HG03442 (cell line): ENCODE results near the gene BSND.

ENCODE experiments used
- ATAC-seq: cut with Tn5 transposase; IDR thresholded peaks from one replicate; pipeline ENCODE4 v1.9.1; 2021; ENCODE audit warnings: mild to moderate bottlenecking, moderate library complexity; ENCODE audit not compliant: unreplicated experiment

BSND gene

DNA sequence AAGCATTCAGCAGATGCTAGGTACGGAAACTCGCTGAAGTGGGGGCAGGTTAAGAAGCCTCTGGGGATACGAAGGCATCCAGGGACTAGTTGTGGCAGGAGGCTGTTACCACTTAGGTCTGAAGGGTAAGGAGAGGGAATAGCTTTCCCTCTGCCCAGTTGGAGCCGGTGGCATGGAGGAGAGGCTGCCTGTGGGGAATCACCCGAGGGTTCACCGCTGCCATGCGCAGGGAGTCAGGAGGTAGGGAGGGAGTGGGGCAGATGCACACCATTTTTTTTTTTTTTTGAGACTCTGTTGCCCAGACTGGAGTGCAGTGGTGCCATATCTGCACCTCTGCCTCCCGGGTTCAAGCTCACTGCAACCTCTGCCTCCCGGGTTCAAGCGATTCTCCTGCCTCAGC lies 46.7 kb downstream of the BSND start:
- no peak for ATAC-seq

DNA sequence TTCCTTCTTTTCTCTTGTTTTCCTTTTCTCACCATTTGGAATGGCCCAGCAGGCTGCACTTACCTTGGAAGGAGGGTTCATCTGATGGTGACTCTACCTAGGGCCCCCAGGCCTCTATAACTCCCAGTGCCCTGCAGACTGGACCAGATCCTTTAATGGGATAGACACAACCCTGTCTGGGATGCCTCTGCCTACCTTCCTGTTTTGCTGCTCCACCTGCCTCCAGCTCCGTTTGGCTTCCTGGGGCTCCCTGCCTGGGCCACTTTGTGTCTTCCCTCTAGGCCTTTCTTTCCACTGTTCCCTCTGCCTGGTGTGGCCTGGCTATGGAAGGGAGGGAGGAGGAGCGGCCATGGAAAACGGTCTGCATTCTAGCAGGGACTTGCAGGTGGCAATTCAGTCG lies 48.1 kb downstream of the BSND start:
- no peak for ATAC-seq

DNA sequence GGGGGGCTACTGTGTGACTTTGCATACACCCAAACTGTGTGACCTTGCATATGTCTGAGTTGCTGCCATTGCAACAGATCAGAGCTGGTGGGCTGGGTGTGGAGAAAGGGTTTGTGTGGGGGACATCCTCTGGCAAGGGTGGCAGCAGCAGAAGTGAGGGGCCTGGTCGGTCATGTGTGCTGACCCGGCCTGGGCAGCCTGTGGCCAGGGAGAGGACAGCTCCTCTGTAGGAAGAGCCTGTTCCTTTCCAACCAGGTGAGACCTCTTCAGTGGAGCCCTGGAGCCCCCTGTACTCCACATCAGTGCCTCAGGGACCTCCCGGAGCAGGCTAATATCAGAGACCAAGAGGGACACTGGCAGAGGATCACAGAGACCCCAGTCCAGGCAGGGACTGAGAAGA lies 48.9 kb downstream of the BSND start:
- no peak for ATAC-seq

DNA sequence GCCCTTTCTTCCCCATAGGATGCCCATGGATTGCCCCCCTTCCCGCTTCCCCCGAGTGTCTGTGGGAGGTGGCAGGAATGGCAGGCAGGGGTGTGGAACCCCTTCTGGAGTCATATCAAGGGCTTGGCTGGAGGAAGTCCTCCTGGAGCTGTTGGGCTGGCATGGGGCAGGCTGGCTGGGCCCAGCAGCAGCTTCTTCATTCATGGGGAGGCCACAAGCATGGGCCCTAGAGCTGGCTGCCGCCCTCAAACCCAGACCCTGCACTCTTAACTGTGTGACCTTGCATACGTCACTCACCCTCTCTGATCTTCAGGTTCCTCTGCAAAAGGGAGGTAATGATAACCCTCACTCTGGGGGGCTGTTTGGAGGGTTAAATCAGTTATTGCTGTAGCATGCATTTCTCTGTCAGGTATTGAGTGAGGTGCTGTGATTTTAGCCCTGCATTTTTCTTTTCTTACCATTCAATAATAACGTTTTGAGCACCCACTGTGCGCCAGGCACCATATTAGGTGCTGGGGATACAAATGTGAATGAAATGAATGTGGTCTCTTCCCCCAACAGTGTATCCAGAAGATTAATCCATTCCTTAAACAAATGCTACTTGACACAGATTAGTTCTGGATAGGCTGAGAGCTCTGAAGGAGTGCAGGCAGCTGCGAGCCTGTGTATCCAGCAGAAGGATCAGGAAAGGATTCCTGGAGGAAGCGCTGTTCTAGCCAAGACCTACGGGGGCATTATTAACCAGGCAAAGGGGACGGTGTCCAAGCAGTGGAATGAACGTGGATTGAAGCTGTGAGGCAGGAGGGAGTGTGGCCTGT lies 49.9 kb downstream of the BSND start:
- ATAC-seq: no peak

DNA sequence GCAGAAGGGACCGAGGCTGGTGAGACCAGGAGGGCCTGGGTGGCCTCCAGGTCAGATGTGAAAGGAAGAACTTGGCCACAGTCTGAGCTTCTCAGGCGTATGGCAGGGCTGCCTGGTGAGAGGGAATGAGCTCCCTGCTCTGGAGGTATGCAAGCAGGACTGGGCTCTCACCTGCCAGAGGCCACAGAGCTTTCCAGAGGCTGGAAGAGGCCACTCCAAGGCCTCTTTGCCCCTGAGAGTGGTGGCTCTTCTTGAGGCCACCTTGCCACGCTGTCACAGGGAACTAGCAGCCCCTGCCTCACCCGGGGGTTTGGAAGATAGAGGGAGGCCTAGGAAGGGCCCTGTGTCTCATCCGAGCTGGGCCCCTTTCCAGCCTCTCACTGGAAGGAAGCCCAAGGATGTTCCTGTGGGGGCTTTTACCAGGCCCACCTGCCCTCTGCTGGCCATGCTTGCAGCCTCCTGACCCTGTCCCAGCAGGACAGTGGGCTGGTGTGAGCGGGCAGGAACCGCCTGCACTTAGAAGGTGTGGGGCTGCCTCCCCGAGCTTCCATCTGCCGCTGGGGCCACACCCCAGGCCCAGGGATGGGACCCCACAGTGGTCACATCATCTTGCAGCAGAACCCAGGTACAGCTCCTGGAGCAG lies 50.7 kb downstream of the BSND start:
- ATAC-seq: no peak

DNA sequence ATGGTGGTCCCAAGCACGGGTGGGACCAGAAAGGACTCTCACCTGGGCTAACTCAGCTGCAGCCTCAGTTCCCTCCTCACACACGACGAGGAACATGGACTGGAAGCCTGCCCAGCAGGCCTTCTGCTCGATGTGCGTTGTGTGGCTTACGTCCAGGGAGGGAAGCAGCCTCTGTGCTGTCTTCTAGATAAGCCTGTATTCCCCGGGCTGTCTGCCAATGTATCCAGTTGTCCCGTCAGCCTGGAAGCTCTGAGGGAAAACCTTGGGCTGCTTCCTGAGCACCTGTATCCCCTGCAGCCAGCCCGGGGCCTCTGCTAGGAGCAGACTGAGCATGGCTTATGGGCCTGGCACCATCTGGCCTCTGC lies 51.2 kb downstream of the BSND start:
- ATAC-seq: no peak

DNA sequence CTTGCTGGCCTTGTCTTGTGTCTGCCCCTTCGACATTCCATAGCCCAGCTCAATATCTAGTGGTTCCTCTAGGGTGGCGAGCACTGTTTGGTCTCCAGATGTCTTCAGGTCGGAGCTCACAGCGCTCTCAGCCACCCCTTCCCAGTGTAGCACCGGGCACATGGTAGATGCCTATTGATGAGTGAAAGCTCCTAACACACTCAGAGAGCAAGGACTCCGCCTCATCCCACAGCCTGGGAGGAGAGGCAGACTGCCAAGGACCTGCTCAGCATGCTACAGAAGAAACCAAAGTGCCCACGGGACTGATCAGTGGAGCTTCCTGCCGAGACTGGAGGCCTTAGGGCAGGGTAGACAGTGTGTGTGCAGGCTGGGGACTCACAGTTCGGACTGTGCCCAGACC lies 51.5 kb downstream of the BSND start:
- ATAC-seq: no peak

DNA sequence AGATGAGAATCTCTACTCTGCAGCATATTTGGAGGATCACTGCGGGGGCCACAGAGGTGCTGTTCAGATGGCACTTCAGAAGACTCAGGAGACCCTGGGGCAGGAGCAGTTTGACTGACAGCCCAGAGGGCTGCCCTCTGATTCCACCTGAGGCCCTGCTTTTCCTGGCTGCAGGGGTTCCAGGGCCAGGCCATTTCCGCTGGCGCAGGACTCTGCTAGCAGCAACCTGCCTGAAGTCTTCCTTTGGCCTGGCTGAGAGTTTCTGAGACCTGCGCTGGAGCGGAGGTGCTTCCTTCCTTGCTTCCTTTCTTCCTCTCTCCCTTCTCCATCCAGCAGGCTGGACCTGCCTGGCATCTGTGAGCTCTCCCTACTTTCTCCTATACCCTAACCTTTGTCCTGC lies 52.4 kb downstream of the BSND start:
- no peak for ATAC-seq

DNA sequence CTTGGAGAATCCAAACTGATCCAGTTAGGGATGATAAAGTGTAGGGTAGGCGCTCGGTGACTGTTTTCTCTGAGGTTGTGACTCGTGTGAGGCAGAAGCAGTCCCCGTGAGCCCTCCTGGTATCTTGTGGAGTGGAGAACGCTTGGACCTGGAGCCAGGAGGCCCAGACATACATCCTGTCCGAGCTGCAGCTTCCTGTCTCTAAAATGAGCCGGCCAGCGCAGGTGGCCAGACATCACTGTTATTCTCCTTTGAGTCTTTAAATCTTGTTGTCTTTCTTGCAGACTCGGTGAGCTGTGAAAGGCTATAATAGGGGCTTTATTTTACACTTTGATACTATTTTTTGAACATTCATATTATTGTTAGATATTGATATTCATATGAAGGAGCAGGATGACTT lies 52.9 kb downstream of the BSND start:
- no peak for ATAC-seq

DNA sequence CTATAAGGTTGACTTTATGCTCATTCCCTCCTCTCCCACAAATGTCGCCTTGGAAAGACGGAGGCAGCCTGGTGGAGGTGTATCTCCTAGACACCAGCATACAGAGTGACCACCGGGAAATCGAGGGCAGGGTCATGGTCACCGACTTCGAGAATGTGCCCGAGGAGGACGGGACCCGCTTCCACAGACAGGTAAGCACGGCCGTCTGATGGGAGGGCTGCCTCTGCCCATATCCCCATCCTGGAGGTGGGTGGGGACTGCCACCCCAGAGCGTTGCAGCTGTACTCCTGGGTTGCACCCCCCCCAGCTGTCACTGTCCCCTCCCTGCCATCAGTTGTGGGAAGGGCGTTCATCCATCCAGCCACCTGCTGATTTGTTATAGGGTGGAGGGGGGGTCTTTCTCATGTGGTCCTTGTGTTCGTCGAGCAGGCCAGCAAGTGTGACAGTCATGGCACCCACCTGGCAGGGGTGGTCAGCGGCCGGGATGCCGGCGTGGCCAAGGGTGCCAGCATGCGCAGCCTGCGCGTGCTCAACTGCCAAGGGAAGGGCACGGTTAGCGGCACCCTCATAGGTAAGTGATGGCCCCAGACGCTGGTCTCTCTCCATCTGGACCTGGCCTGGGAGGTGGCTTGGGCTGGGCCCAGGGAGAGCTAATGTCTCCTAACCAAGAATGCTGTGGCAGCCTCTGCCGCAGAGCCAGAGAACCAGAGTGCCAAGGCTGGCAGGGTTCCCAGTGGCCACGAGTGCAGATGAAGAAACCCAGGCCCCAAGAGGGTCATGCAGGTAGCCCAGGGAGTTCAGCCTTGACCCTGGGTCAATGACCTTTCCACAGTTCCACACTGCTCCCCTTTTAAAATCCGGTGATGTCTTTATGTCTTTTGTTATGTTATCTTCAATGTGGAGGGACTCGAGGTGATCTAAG lies 53.7 kb downstream of the BSND start:
- ATAC-seq: no peak

DNA sequence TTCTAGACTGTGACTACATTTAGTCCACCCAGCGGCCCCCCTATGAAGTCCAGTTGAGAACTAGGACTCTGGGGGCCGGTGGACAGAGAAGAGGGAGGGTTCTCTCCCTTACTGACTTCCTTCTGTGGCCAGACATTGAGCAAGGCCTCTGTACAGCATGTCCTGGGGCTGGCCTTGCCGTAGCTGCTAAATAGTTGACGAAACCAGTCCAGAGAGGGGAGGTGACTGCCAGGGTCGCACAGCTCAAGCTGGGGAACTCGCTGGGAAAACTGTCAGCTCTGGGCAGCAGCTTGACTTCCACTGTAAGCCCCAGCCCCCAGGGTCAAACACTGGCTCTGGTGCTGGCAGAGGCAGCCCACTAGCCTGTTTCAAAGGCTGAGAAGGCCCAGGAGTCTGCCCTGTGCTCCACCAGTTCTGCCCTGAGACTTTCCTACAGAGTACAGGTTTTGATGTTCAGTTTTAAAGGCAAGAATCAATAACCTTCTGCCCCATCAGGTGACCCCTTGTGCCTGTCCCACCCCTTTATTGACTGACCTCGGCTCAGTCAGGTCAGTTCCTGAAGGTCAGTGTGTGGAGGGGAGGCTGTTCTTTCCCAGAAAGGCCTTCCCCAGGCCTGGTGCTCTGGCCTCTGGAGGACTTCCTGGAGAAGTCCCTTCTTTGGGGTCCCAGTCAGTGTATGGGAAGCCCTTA lies 54.7 kb downstream of the BSND start:
- no peak for ATAC-seq

DNA sequence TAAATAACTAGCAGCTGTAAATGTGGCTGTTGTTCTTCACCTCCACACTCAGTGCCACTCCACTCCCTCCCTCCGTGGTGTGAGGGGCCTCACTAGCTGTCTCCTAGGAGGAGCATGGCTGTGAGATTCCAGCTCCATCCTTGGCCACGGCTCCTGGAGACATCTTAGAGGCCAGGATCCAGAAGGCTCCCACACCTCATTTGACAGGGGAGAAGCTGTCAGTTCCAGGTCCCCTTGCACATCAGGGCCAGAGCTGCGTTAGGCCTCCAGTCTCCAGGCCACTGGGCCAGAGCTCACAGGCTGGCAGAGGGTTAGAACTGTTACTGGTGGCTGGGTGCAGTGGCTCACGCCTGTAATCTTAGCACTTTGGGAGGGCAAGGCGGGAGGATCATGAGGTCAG lies 55.7 kb downstream of the BSND start:
- no peak for ATAC-seq

DNA sequence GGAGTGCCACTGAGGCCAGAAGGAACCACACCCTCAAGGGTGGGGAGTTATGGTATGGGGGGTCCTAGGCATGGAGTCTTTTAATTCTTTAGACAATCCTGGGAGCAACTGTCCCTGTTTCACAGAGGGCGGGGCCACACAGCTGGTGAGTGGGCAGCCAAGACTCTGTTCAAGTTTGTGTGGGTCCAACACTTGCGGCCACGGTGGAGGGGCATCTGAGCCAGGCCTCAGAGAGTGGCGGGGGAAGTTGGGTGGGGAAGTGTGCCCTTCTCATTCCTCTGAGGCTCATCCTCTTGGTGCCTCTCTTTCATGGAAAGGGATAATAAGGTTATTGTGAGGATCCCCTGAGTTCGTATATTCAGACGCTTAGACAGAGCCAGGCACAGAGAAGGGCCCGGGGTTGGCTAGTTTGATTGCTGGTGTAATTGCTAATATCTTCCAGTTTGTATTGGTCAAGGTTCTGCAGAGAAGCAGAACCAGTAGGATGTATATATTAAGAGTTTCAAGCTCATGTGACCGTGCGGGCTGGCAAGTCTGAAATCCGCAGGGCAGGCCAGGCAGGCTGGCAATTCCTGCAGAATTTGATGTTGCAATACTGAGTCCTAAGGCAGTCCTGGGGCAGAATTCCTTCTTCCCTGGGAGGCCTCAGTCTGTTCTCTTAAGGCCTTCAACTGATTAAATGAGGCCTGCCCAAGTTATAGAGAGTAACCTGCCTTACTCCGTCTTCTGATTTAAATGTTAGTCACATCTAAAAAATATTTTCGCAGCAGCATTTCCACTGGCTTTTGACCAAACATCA lies 56.5 kb downstream of the BSND start:
- no peak for ATAC-seq

DNA sequence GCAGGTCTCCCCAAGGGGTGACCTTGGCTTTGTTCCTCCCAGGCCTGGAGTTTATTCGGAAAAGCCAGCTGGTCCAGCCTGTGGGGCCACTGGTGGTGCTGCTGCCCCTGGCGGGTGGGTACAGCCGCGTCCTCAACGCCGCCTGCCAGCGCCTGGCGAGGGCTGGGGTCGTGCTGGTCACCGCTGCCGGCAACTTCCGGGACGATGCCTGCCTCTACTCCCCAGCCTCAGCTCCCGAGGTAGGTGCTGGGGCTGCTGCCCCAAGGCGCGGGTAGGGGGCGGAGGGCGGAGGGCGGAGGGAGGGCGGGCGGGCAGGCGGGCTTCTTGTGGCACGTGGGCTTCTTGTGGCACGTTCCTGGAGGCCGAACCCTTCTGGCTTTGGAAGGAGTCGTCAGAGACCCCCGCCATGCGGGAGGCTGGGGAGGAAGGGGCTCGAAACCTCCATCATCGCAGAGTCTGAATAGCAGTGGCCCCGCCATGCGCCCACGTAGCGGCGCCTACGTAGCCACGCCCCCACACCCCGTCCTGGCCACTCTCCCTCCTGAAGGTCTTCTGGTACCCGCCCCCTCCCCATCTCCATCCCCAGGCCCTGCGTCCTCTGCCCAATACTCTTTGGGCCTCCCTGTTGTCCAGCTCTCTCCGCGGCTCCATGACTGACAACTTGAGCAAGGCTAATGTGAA lies 57.4 kb downstream of the BSND start:
- no peak for ATAC-seq

DNA sequence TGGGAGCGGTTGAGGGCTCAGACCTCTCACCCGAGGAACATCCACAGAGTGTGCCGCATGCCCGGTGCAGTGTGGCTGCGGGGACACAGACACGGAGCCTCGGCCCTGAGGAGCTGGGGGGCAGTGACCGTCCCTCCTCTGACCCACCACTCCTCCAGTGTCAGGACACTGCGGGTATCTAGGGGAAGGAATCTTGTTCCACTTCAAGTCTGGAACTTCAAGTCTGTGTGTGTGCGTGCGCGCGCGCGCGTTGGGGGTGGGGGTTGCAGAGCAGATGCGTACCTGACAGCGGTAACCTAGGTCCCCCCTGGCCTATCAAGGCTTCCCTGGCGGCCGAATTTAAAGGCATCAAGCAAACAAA lies 57.9 kb downstream of the BSND start:
- ATAC-seq: no peak

DNA sequence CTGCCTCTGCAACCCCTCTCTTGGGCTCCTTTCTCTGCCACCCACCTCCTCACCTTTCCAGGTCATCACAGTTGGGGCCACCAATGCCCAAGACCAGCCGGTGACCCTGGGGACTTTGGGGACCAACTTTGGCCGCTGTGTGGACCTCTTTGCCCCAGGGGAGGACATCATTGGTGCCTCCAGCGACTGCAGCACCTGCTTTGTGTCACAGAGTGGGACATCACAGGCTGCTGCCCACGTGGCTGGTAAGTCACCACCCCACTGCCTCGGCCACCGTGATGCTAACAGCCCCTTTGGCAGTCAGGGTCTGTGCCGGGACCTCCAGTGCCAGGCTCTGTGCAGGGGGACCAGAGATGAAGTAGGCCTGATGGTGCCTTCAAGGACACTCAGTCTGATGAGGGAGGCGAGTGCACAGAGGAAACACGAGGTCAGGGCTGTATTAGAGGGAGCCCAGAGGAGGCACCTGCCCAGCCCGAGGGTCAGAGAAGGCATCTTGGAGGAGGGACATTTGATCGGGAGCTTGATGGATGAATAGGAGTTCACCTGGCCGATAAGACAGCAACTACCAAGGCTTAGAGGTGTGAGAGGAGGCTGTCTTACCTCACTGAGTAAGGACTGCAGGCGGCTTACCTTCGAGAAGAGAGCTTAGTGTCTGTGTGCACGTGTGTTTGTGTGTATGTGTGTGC lies 58.7 kb downstream of the BSND start:
- ATAC-seq: no peak

DNA sequence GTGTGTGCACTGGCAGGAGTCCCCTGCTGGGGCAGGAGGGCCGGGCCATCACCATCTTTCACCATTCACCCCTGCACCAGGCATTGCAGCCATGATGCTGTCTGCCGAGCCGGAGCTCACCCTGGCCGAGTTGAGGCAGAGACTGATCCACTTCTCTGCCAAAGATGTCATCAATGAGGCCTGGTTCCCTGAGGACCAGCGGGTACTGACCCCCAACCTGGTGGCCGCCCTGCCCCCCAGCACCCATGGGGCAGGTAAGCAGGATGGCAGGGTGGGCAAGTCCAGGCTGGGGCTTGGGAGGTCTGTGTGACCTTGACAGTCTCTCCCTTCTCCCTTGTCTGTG lies 59.2 kb downstream of the BSND start:
- no peak for ATAC-seq

DNA sequence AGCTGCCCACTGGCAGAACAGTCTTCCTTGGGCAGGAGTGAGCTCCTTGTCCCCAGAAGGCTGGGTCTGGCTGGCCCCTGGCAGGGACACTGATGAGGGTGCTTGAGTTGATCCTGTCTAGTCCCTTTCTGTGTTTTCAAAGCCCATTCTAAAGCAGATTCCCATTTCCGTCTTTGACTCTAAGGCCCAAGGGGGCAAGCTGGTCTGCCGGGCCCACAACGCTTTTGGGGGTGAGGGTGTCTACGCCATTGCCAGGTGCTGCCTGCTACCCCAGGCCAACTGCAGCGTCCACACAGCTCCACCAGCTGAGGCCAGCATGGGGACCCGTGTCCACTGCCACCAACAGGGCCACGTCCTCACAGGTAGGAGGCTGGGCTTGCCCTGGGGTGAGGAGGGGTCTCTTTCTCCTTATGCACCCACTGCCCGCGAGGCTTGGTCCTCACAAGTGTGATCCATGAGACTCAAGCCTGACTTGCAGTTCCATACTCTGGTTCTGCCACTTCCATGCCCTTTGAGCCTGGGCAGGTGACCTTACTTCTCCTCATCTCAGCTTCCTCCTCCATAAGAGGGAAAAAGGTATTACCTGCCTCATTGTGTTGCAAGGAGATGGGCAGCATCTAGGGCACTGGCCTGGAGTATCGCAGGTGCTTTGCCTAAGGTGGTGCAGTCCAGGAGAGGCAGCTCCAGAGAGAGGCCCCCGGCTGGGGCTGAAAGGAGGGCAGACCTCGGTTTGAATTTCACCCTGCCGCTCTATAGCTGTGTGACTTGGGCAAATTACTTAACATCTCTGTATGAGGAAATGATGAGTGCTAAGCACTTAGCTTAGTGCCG lies 60.8 kb downstream of the BSND start:
- no peak for ATAC-seq
